WERI-Rb-1 (cell line): ENCODE results near the gene BANF2.

Experiments
- DNase-seq: peaks from one replicate; pipeline ENCODE4 v3.0.0-alpha.2; 2020
- H3K27ac ChIP-seq: fragments of 250-450 bp; sonication (Bioruptor Pico); 2 replicates; pipeline ENCODE4 v1.5.1; 2020; ENCODE audit warnings: mild to moderate bottlenecking, moderate library complexity
- H3K27me3 ChIP-seq: fragments of 250-450 bp; sonication (Bioruptor Pico); 2 replicates; pipeline ENCODE4 v1.5.1; 2021; ENCODE audit warnings: mild to moderate bottlenecking, low read depth, moderate library complexity; ENCODE audit not compliant: insufficient read depth, severe bottlenecking
- H3K36me3 ChIP-seq: fragments of 250-450 bp; sonication (Bioruptor Pico); 2 replicates; pipeline ENCODE4 v1.5.1; 2020; ENCODE audit warnings: mild to moderate bottlenecking, moderate library complexity
- H3K4me3 ChIP-seq: 2 replicates; pipeline ENCODE4 v1.5.1; 2011; ENCODE audit warnings: low read depth, mild to moderate bottlenecking, control low read depth, low read length
- H3K9me3 ChIP-seq: fragments of 250-450 bp; sonication (Bioruptor Pico); 2 replicates; pipeline ENCODE4 v1.5.1; 2021; ENCODE audit warnings: mild to moderate bottlenecking, moderate library complexity; ENCODE audit not compliant: severe bottlenecking
- TF ChIP-seq, protein P1 (sequence below): IDR thresholded peaks from 2 replicates; pipeline ENCODE4 v1.5.1; 2011; ENCODE audit warnings: low read depth, mild to moderate bottlenecking, control low read depth, inconsistent platforms, low read length

The BANF2 gene

GRCh38 chr20:17742731-17743130 lies 43.0 kb downstream of the BANF2 start:
- TF ChIP-seq, protein P1, sequence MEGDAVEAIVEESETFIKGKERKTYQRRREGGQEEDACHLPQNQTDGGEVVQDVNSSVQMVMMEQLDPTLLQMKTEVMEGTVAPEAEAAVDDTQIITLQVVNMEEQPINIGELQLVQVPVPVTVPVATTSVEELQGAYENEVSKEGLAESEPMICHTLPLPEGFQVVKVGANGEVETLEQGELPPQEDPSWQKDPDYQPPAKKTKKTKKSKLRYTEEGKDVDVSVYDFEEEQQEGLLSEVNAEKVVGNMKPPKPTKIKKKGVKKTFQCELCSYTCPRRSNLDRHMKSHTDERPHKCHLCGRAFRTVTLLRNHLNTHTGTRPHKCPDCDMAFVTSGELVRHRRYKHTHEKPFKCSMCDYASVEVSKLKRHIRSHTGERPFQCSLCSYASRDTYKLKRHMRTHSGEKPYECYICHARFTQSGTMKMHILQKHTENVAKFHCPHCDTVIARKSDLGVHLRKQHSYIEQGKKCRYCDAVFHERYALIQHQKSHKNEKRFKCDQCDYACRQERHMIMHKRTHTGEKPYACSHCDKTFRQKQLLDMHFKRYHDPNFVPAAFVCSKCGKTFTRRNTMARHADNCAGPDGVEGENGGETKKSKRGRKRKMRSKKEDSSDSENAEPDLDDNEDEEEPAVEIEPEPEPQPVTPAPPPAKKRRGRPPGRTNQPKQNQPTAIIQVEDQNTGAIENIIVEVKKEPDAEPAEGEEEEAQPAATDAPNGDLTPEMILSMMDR = no peak

DNA sequence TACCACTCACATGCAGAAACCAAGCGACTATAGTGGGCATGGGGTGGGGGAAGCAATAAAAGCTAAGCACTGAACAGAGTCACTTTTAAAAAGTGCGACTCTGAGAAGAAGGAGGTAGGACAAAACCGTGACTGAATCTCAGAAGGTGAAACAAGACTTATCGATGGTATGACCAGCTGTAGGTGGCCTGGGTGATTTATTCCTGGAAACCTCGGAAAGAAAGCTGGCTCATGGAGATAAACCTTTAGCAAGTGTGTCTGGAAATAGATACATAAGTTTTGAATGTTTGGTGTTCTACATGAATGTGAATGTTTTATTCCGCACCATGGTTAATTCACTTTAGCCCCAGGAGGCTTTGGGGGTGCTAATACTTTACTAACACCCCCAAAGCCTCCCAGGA lies 43.9 kb downstream of the BANF2 start:
- no peaks in the 10 kb centered on the region for H3K9me3 ChIP-seq
- no peak overlapping the region for H3K27ac ChIP-seq
- no peaks in the 10 kb centered on the region for H3K36me3 ChIP-seq
- no peak overlapping the region for H3K4me3 ChIP-seq
- no peak for DNase-seq
- no peaks in the 10 kb centered on the region for H3K27me3 ChIP-seq
- TF ChIP-seq, protein P1 = no peak

More at GRCh38 chr20:17742731-17743130, 43.0 kb downstream of the BANF2 start:
- Histone ChIP-seq H3K27ac (no peak overlapping the region), H3K36me3 (no peaks in the 10 kb centered on the region), H3K27me3 (no peaks in the 10 kb centered on the region), H3K9me3 (peaks cover 4% of the 10 kb centered on the region), H3K4me3 (no peak overlapping the region)
- DNase-seq = no peak

DNA sequence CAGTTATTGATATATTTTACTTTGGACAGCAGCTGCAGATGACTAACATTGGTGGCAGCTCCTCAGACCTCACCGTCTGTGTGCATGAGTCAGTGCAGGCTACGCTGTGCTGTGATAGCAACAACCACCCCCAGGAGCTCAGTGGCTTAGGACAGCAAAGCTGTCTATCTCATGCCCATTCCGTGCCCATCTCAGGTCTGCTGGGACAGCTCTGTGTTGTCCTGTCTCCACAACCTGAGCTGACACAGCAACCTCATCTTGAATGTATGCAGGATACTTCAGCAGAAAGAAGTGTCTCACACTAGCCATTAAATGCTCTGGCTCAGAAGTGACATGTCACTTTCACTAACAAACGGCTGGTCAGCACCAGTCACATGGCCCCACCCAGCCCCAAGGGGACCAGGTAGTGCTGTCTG lies 47.7 kb downstream of the BANF2 start:
- Histone ChIP-seq H3K27ac (no peak overlapping the region), H3K27me3 (no peaks in the 10 kb centered on the region), H3K9me3 (no peaks in the 10 kb centered on the region), H3K4me3 (no peak overlapping the region), H3K36me3 (no peaks in the 10 kb centered on the region)
- DNase-seq = no peak
- TF ChIP-seq, protein P1 = no peak

DNA sequence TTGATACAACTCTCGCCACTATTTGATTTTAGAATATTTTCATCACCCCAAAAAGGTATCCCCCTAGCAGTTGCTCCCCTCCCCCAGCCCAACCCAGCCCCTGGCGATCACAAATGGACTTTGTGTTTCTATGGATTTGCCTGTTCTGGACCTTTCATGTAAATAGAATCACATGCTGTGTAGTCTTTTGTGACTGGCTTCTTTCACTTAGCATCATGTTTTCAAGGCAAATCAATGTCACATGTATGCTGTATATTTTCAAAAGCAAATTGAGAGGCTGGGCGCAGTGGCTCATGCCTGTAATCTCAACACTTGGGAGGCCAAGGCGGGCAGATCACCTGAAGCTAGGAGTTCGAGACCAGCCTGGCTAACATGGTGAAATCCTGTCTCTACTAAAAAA lies 48.5 kb downstream of the BANF2 start:
- no peak overlapping the region for H3K4me3 ChIP-seq
- no peaks in the 10 kb centered on the region for H3K27me3 ChIP-seq
- no peaks in the 10 kb centered on the region for H3K9me3 ChIP-seq
- H3K27ac ChIP-seq = no peak overlapping the region
- DNase-seq = no peak
- H3K36me3 ChIP-seq = no peaks in the 10 kb centered on the region
- TF ChIP-seq, protein P1 = no peak

- Histone ChIP-seq H3K27me3 (no peaks in the 10 kb centered on the region), H3K4me3 (no peak overlapping the region), H3K27ac (no peak overlapping the region), H3K9me3 (no peaks in the 10 kb centered on the region), H3K36me3 (no peaks in the 10 kb centered on the region)
- TF ChIP-seq, protein P1 = no peak
- DNase-seq = no peak
Observed at GRCh38 chr20:17749626-17749977, 49.8 kb downstream of the BANF2 start.

GRCh38 chr20:17749978-17750721 lies 50.4 kb downstream of the BANF2 start:
- no peaks in the 10 kb centered on the region for H3K36me3 ChIP-seq
- no peak for DNase-seq

More at GRCh38 chr20:17749978-17750721, 50.4 kb downstream of the BANF2 start:
- no peak overlapping the region for H3K27ac ChIP-seq
- TF ChIP-seq, protein P1 = no peak
- no peaks in the 10 kb centered on the region for H3K9me3 ChIP-seq
- no peaks in the 10 kb centered on the region for H3K27me3 ChIP-seq
- H3K4me3 ChIP-seq = no peak overlapping the region
